ENCODE measurements around the gene SPACDR.

- no peak for TF ChIP-seq CTCF (IDR thresholded peaks at IDR 0.05)
- no peak for TF ChIP-seq EZH2 (IDR thresholded peaks at IDR 0.05)
These were observed 28.8 kb upstream of the SPACDR start for GRCh38 chr7:100492738-100493475.

Measured in neural progenitor cell (in vitro differentiated cells).